Omental fat pad (tissue), 4 donors: Measurements from ENCODE around the gene OR8G1. TPM values are rescaled to one million over a fixed set of nuclear protein-coding genes. Genes with fewer than 3 reads are reported as not detected.

Experiments used
- ATAC-seq: fragments of 150-250 bp; one replicate; pipeline ENCODE4 v1.9.1; 2016; ENCODE audit warnings: mild to moderate bottlenecking, moderate library complexity; ENCODE audit not compliant: low FRiP score
- DNase-seq: peaks from one replicate; pipeline ENCODE4 v3.0.0-alpha.2; 2019; ENCODE audit warnings: low spot score
- total RNA-seq, 4 donors: library from RNA; depleted of rRNA; stranded (reverse); fragments of >200 nt; gene quantifications; one replicate each; pipeline ENCODE4 v1.1.0, GENCODE V29; 2016
- TF ChIP-seq, protein P1 (sequence below), 3 donors: fragments of 450-650 bp; IDR thresholded peaks; one replicate each; pipeline ENCODE4 v1.5.1; 2016 to 2017; ENCODE audit warnings: antibody characterized with exemption in 3 of 3, mild to moderate bottlenecking in 3 of 3, moderate library complexity in 2 of 3

Gene OR8G1, protein sequence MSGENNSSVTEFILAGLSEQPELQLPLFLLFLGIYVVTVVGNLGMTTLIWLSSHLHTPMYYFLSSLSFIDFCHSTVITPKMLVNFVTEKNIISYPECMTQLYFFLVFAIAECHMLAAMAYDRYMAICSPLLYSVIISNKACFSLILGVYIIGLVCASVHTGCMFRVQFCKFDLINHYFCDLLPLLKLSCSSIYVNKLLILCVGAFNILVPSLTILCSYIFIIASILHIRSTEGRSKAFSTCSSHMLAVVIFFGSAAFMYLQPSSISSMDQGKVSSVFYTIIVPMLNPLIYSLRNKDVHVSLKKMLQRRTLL
- not detected for total RNA-seq

DNA sequence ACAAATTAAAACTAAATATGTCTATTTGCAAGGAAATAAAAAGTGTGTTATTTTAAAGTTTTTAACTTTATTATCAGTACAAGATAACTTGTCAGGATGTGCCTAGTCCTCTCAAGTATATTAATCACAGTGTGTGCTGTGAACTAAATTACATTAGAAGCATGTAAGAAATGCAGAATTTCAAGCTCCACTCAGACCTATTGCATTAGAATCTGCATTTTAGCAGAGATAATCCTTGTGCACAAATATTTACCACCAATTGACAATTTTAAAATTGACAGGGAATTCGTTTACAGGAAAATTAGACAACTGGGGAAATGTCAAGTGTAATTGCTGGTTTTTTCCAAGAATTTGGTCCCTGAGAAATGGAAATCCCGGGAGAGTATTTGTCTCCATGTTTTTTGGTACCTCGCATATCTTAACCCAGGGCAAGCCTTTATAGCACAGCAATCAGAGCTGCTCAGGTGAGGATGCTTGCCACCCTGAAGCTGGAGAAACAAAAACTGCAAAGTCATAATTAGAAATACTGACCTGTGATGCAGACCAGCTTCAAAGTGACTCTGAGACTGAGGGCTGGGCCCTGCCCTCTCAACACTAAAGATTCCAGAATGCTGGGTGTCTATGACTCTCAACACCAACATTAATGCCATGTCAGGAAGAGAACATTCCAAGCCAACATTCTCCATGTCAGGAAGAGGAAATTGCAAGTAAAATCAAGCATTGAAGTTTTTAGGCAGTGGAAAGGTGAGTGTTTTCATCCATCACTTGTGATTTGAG lies at the start of gene OR8G1:
TSS of gene OR8G1 (plus strand) at position 475 of the 777 bp plus-strand sequence. CDS start 8,581 bp downstream, outside the sequence.
- no peak for DNase-seq
- no peak for ATAC-seq
- TF ChIP-seq, protein P1, sequence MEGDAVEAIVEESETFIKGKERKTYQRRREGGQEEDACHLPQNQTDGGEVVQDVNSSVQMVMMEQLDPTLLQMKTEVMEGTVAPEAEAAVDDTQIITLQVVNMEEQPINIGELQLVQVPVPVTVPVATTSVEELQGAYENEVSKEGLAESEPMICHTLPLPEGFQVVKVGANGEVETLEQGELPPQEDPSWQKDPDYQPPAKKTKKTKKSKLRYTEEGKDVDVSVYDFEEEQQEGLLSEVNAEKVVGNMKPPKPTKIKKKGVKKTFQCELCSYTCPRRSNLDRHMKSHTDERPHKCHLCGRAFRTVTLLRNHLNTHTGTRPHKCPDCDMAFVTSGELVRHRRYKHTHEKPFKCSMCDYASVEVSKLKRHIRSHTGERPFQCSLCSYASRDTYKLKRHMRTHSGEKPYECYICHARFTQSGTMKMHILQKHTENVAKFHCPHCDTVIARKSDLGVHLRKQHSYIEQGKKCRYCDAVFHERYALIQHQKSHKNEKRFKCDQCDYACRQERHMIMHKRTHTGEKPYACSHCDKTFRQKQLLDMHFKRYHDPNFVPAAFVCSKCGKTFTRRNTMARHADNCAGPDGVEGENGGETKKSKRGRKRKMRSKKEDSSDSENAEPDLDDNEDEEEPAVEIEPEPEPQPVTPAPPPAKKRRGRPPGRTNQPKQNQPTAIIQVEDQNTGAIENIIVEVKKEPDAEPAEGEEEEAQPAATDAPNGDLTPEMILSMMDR (IDR thresholded peaks at IDR 0.05), result no peak

DNA sequence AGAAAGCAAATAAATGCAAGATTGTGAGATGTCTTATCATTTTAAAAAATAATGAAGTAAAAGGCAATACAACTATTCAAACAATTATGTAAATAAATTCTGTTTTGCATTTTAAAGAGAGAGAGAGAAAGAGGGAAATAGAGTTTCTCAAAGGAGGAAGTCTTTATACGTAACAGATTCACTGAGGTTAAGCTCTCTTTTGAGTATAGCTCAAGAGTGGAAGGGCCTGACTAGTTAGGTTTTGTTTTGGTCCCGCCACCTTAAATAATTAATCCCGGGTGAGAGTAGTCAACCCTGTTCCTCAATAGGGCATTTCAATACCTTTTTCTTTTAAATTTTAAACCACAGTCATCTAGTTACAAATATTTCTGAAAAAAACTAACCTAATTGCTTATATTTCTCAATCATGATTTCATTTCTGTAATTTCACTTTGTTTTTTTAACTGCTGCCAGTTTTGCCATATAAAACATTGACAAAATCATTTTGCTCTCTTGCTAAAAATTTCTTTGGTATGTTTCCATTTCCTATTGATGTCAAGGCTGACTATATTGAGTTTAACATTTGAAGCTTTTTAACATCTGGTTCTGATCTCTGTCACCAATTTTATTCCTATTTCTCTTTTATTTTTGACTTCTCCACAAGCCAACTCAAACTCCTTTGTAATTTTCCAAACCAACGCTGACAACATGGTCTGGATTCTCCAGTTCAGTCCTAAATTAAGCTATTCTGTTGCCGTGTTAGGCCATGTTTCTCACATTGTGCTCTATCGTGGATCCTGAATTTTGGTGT lies 47.5 kb upstream of the OR8G1 start:
- TF ChIP-seq, protein P1 (IDR thresholded peaks at IDR 0.05), result no peak
- DNase-seq, result no peak
- ATAC-seq, result no peak

DNA sequence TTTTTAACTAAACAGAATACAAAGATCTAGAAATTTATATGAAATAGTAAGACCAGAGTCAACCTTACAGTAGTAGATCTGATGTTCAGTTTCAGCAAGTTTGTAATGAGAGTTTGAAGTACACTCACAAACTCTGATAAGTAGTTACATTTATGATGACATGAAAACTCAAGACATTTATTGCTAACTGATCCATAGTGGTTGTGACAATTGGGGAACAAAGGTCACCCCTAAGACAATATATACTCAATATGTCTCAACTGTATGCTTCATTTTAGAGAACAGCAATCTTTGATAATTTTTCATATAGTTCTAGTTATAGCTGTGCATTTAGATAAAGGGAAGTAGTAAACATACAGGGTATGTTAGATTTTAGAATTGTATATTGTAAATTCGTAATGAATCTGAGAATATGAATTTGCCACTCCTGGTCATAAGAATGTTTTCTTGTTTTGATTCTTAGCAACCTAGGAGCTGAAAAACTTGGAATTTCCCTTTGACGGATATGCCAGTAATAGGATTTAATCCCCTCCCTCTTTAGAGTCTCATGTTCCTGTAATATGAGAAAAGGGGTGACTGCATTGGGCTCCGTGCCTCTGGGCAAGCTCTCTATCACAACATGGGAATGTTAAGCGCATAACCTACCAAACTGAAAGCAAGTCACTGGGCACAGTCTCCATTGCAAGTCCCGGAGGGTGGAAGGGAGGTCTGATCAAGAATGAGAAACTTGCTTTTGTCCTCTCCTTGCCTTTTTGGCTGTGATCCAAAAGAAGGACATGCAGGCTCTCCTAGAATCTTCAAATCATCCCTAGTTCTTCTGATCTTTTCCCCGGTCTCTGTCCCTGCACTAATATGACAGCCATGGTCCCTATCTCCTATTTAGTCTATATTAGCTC lies 46.4 kb upstream of the OR8G1 start:
- TF ChIP-seq, protein P1 (IDR thresholded peaks at IDR 0.05), result no peak
- DNase-seq, result no peak
- peak; percentile 63 for ATAC-seq

DNA sequence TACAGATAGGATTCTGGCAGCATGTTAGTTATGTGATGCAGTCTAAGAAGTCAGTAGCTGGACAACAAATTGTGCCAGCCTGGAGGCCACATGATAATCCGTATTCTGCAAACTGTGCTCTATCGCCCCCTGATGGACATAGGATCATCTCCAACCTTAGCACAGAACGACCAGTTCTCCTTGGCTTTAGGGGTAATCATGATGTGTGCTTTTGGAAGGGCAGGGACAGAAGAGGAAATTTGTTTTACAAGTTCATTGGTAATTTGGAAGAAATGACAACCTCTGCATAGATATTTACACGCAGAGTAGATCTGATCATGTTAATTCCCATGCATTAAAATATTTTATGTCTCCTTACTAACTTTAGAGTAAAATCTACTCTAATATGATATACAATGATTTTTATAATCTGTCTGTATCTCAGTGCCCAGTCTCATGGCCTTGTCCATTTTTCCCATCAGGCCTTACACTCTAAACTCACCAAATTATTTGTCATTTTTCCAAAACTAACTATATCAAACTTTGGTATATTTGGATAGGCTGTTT lies 45.6 kb upstream of the OR8G1 start:
- DNase-seq, result no peak
- ATAC-seq, result no peak
- TF ChIP-seq, protein P1 (IDR thresholded peaks at IDR 0.05), result peak in 1 of 3 donors; percentile 16

DNA sequence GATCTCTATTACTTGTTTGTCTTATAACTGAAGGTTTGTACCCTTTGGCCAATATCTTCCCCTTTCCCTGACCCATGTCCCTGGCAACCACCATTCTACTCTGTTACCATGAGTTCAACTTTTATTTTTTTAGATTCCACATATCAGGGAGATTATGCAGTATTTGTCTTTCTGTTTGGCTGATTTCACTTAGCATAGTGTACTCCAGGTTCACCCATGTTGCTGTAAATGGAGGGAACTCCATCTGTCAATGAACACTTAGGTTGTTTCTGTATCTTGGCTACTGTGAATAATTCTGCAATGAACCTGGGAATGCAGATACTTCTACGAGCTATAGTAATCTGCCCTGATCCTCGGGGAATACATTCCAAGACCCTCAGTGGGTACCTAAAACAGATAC lies 42.9 kb upstream of the OR8G1 start:
- TF ChIP-seq, protein P1 (IDR thresholded peaks at IDR 0.05), result no peak
- DNase-seq (no peak), ATAC-seq (no peak)

DNA sequence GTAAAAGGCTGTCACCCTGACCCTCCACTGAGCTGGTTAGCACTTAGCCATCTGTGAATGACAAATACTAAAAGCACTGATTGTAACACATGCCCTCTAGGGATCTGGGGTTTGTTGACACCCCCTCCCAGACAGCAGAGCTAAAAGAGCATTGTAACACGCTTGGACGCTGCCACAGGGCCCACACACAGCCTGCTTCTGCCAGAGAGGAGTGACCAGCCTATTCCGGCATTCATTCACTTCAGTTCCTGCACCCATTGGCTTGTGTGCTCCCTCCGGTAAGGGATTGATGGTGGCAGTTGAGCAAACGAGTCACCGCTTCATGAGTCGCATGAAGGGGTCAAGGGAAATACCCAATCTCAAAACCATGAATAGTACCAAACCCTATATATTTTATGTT lies 42.0 kb upstream of the OR8G1 start:
- no peak for ATAC-seq

More for the DNA sequence above, 42.0 kb upstream of the OR8G1 start:
- DNase-seq, result no peak
- TF ChIP-seq, protein P1 (IDR thresholded peaks at IDR 0.05), result no peak
